Neural cell (in vitro differentiated cells): ENCODE data around the gene LOXHD1.

Experiments used
- CTCF ChIP-seq: fragments of 450-650 bp; IDR thresholded peaks from 2 replicates; pipeline ENCODE4 v1.5.1; 2014; ENCODE audit warnings: antibody characterized with exemption, mild to moderate bottlenecking, moderate library complexity; ENCODE audit not compliant: poor library complexity, severe bottlenecking
- POLR2AphosphoS5 ChIP-seq: IDR thresholded peaks from 2 replicates; pipeline ENCODE4 v1.6.1; 2012

- no peak for TF ChIP-seq POLR2AphosphoS5
- no peak for TF ChIP-seq CTCF
Measured at GRCh38 chr18:46615720-46616119, 41.3 kb downstream of the LOXHD1 start.
